Keratinocyte (primary cell): ENCODE data around the gene FNDC3B.

Experiments
- EZH2 ChIP-seq: IDR thresholded peaks from one replicate; pipeline ENCODE4 v1.6.1; 2012; ENCODE audit warnings: inconsistent platforms, mild to moderate bottlenecking, low read length, moderate library complexity
- TF ChIP-seq, protein P1 (sequence below), 3 experiments: IDR thresholded peaks in 1 of 3; conservative IDR thresholded peaks in 1 of 3; optimal IDR thresholded peaks in 1 of 3; 2 replicates in 2 of 3; 3 replicates in 1 of 3; pipeline versions ENCODE3 to v1.5.1; 2011; ENCODE audit warnings: low read length in 3 of 3, mild to moderate bottlenecking in 3 of 3, moderate library complexity in 2 of 3, control low read depth in 1 of 3, inconsistent platforms in 1 of 3; ENCODE audit not compliant: insufficient read depth in 2 of 3; ENCODE audit errors: extremely low read depth in 1 of 3

DNA sequence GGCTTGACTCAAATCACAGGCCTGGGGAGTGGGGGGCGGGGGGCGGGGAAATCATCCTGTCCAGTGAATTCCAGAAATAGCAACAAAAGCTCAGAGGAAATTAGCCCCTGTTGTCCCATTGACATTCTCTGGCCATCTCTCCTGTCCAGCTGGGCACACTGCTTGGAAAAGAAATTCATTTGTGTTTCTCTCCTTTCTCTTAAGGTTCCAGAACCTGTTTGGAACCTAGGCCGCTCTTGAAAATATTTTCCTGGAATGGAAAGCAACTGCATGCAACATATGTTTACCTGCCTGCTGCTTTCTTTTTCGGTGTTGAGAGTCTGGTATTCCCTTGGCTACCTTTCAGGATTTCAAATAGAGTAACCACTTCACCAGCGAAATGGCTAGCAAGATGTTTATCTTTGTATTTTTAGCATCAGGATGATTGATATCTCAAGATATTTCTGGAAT, 239.8 kb downstream of the FNDC3B start:
- TF ChIP-seq, protein P1, sequence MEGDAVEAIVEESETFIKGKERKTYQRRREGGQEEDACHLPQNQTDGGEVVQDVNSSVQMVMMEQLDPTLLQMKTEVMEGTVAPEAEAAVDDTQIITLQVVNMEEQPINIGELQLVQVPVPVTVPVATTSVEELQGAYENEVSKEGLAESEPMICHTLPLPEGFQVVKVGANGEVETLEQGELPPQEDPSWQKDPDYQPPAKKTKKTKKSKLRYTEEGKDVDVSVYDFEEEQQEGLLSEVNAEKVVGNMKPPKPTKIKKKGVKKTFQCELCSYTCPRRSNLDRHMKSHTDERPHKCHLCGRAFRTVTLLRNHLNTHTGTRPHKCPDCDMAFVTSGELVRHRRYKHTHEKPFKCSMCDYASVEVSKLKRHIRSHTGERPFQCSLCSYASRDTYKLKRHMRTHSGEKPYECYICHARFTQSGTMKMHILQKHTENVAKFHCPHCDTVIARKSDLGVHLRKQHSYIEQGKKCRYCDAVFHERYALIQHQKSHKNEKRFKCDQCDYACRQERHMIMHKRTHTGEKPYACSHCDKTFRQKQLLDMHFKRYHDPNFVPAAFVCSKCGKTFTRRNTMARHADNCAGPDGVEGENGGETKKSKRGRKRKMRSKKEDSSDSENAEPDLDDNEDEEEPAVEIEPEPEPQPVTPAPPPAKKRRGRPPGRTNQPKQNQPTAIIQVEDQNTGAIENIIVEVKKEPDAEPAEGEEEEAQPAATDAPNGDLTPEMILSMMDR (optimal IDR thresholded peaks at IDR 0.05 in 1 of 3, IDR thresholded peaks at IDR 0.05 in 1 of 3, conservative IDR thresholded peaks at IDR 0.05 in 1 of 3; ENCODE audit: extremely low read depth in 1 of 3, insufficient read depth in 2 of 3, low read length in 3 of 3): no peak
- TF ChIP-seq EZH2: no peak
